Hepatocyte (in vitro differentiated cells): ENCODE results near the gene COL5A2. TPM values are rescaled to one million over a fixed set of nuclear protein-coding genes. Genes with fewer than 3 reads are reported as not detected.

ENCODE experiments used
- DNase-seq: peaks from one replicate; pipeline ENCODE4 v3.0.0-alpha.2; 2016; ENCODE audit warnings: low spot score
- H2AFZ ChIP-seq: fragments of 200-600 bp; sonication (generic); 2 replicates; pipeline ENCODE4 v1.6.0; 2016; ENCODE audit warnings: antibody characterized with exemption, mild to moderate bottlenecking
- H3K27ac ChIP-seq: fragments of 200-600 bp; sonication (generic); 2 replicates; pipeline ENCODE4 v1.5.1; 2016; ENCODE audit warnings: mild to moderate bottlenecking
- H3K27me3 ChIP-seq: fragments of 200-600 bp; sonication (generic); 2 replicates; pipeline ENCODE4 v1.6.1; 2016
- H3K36me3 ChIP-seq: fragments of 200-600 bp; sonication (generic); replicated peaks from 2 replicates; pipeline ENCODE4 v1.5.1; 2016; ENCODE audit warnings: low read depth; ENCODE audit not compliant: insufficient read depth
- H3K4me1 ChIP-seq: fragments of 200-600 bp; sonication (generic); 2 replicates; pipeline ENCODE4 v1.5.1; 2016; ENCODE audit warnings: mild to moderate bottlenecking, moderate library complexity; ENCODE audit not compliant: insufficient read depth
- H3K4me2 ChIP-seq: fragments of 200-600 bp; sonication (generic); 2 replicates; pipeline ENCODE4 v1.6.0; 2016
- H3K4me3 ChIP-seq: fragments of 200-600 bp; sonication (generic); 2 replicates; pipeline ENCODE4 v1.5.1; 2016; ENCODE audit warnings: mild to moderate bottlenecking
- H3K79me2 ChIP-seq: fragments of 200-600 bp; sonication (generic); 2 replicates; pipeline ENCODE4 v1.6.0; 2017; ENCODE audit warnings: mild to moderate bottlenecking
- H3K9me2 ChIP-seq: fragments of 200-600 bp; sonication (generic); replicated peaks from 2 replicates; pipeline ENCODE4 v1.6.0; 2017; ENCODE audit warnings: mild to moderate bottlenecking; ENCODE audit not compliant: insufficient read depth
- H3K9me3 ChIP-seq: fragments of 200-600 bp; sonication (generic); 2 replicates; pipeline ENCODE4 v1.5.1; 2016; ENCODE audit warnings: low read depth, mild to moderate bottlenecking
- H4K20me1 ChIP-seq: fragments of 200-600 bp; sonication (generic); 2 replicates; pipeline ENCODE4 v1.6.0; 2016; ENCODE audit warnings: mild to moderate bottlenecking; ENCODE audit not compliant: insufficient read depth, poor library complexity, severe bottlenecking
- CTCF ChIP-seq: fragments of 200-600 bp; sonication (generic); IDR thresholded peaks from 2 replicates; pipeline ENCODE4 v1.5.1; 2016; ENCODE audit warnings: antibody characterized with exemption, mild to moderate bottlenecking; ENCODE audit not compliant: poor library complexity
- EZH2 ChIP-seq: fragments of 200-600 bp; sonication (generic); IDR thresholded peaks from 2 replicates; pipeline ENCODE4 v1.6.1; 2016; ENCODE audit warnings: antibody characterized with exemption, mild to moderate bottlenecking, borderline replicate concordance
- EZH2phosphoT487 ChIP-seq: fragments of 200-600 bp; sonication (generic); IDR thresholded peaks from one replicate; pipeline ENCODE4 v1.6.1; 2018; ENCODE audit warnings: antibody characterized with exemption, mild to moderate bottlenecking, low read depth, moderate library complexity; ENCODE audit not compliant: unreplicated experiment, severe bottlenecking
- WGBS: methylation state at CpG from one replicate; pipeline ENCODE4 v1.1.6; 2016; ENCODE audit warnings: low lambda C conversion rate; ENCODE audit errors: missing lambda C conversion rate; 5-methylcytosine and 5-hydroxymethylcytosine counted together
- polyA plus RNA-seq: library from polyadenylated mRNA; unstranded; fragments of >200 nt; fragmentation: Nextera tagmentation; extraction: Ambion mirVana; gene quantifications from 2 replicates; pipeline ENCODE4 v1.2.1, GENCODE V29; 2016
- total RNA-seq: library from RNA; depleted of rRNA; stranded (reverse); fragments of >200 nt; gene quantifications from 2 replicates; pipeline ENCODE4 v1.2.3, GENCODE V29; 2014

The COL5A2 gene
- total and polyA plus RNA-seq, 2 experiments from 2014 or later = 137 to 406 TPM

- WGBS = 73% methylated on average over 4 of the region's 4 CpGs
- Histone ChIP-seq H3K9me3 (no peaks in the 10 kb centered on the region), H3K27ac (peak overlapping the region; percentile 59), H3K36me3 (no peaks in the 10 kb centered on the region), H3K4me1 (peaks cover 10% of the 10 kb centered on the region), H3K27me3 (no peaks in the 10 kb centered on the region), H3K9me2 (no peaks in the 10 kb centered on the region), H4K20me1 (no peaks in the 10 kb centered on the region), H3K4me2 (peak overlapping the region; percentile 37), H2AFZ (no peak overlapping the region), H3K79me2 (no peaks in the 10 kb centered on the region), H3K4me3 (no peak overlapping the region)
- peak; percentile 51 for DNase-seq
- TF ChIP-seq EZH2 (no peak), CTCF (no peak), EZH2phosphoT487 (no peak)
Measured at GRCh38 chr2:189222468-189223105, 43.0 kb upstream of the COL5A2 start.

DNA sequence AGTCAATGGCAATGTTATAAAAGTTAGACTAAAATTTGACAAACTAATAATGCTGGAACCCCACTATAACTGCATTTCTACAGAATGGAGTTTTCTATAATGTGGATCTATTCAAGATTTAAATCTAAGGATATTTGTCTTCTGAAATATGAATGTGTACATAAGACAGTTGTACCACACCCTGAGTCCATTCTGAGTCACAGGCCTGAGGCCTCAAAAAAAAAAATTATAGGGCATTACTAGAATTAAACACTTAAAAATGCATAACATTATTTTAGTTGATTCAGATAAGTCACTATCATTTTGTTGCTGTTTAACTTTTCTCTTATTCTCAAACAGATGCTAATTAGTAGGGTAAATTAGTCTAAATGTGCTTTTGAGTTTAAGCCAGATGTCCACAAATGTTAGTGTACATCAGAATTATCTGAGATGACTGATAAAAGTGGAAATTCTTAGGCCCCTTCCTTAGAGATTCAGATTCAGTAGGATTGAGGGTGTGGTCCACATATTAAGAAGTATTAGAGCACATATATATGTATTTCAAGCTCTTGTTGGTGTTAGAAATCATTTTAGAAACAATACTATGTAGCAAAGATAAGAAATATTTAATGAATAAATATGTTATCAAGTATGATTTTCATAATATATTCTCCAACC, 42.4 kb upstream of the COL5A2 start:
- DNase-seq = no peak
- peaks cover 10% of the 10 kb centered on the region for H3K4me1 ChIP-seq
- TF ChIP-seq EZH2 (no peak), CTCF (no peak), EZH2phosphoT487 (no peak)
- H2AFZ ChIP-seq = no peak overlapping the region
- no peaks in the 10 kb centered on the region for H3K36me3 ChIP-seq
- no peaks in the 10 kb centered on the region for H3K9me3 ChIP-seq
- no peaks in the 10 kb centered on the region for H3K79me2 ChIP-seq
- H4K20me1 ChIP-seq = no peaks in the 10 kb centered on the region
- no peaks in the 10 kb centered on the region for H3K9me2 ChIP-seq
- no peaks in the 10 kb centered on the region for H3K27me3 ChIP-seq
- H3K4me3 ChIP-seq = no peak overlapping the region
- H3K27ac ChIP-seq = peak overlapping the region; percentile 59
- peak overlapping the region; percentile 37 for H3K4me2 ChIP-seq

DNA sequence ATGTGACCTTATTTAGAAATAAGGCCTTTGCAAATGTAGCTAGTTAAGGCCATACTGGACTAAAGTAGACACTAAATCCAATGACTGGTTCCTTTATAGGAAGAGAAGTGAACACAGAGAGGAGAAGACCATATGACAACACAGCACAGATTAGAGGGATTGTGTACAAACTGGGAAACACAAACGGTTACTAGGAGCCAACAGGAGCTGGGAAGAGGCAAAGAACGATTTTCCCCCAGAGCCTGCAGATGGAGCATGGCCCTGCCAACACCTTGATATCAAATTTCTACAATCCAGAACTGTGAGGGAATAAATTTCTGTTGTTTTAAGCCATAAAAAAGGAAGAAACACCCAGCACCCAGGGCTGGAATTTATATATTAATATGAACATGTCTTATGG, 38.7 kb upstream of the COL5A2 start:
- no peaks in the 10 kb centered on the region for H3K9me2 ChIP-seq
- H3K4me1 ChIP-seq = peaks cover 10% of the 10 kb centered on the region
- no peak overlapping the region for H3K4me3 ChIP-seq
- WGBS = 50% methylated on average over 2 of the region's 2 CpGs
- no peaks in the 10 kb centered on the region for H3K9me3 ChIP-seq
- H3K79me2 ChIP-seq = no peaks in the 10 kb centered on the region
- H2AFZ ChIP-seq = no peak overlapping the region
- no peaks in the 10 kb centered on the region for H4K20me1 ChIP-seq
- no peaks in the 10 kb centered on the region for H3K27me3 ChIP-seq
- DNase-seq = no peak
- TF ChIP-seq EZH2phosphoT487 (no peak), CTCF (no peak), EZH2 (no peak)
- no peaks in the 10 kb centered on the region for H3K36me3 ChIP-seq
- no peak overlapping the region for H3K4me2 ChIP-seq
- H3K27ac ChIP-seq = peak overlapping the region; percentile 68
